Endothelial cell of umbilical vein (primary cell): ENCODE results near the gene VASH2. TPM values are rescaled to one million over a fixed set of nuclear protein-coding genes. Genes with fewer than 3 reads are reported as not detected.
"Not testable (repeated sequence)": the region's sequence is repeated elsewhere in the genome, so short reads cannot be mapped to it uniquely, and the experiment has no call there.

ENCODE experiments used
- BruUV-seq: library from RNA; stranded (reverse); fragments of 400-500 nt; replicated peaks from 2 replicates; lab custom pipeline; 2021; lab: Mats Ljungman, UMichigan
- CTCF ChIA-PET: fragments of 300-600, 350-600 bp; sonication (Branson Sonifier 250); formaldehyde crosslinking; loops from one replicate; lab custom pipeline; 2021; ENCODE audit warnings: antibody characterized with exemption, inconsistent platforms; lab: Charles Lee
- POLR2A ChIA-PET: fragments of 300-600, 350-600 bp; sonication (Branson Sonifier 250); formaldehyde crosslinking; loops from one replicate; lab custom pipeline; 2021; ENCODE audit warnings: antibody characterized with exemption, inconsistent platforms; lab: Charles Lee
- DNase-seq: peaks from one replicate; pipeline ENCODE4 v3.0.0-alpha.2; 2011; ENCODE audit warnings: low read depth, low spot score
- FAIRE-seq: peaks from 2 replicates; lab custom pipeline; 2011; peaks lifted over from hg19 to GRCh38; lab: Jason Lieb, UNC
- H2AFZ ChIP-seq: 2 replicates; pipeline ENCODE4 v1.6.0; 2012; ENCODE audit warnings: low read depth, low read length, control low read depth, inconsistent platforms
- H3K27ac ChIP-seq: 2 replicates; pipeline ENCODE4 v1.5.1; 2011; ENCODE audit warnings: low read depth, mild to moderate bottlenecking, control low read depth, low read length, moderate library complexity; ENCODE audit not compliant: insufficient read depth
- H3K27me3 ChIP-seq, 2 experiments: 2 replicates each; pipeline versions ENCODE4 v1.6.0 to v1.6.1; 2011; ENCODE audit warnings: low read length in 2 of 2, mixed read lengths in 1 of 2; ENCODE audit not compliant: control insufficient read depth in 2 of 2, insufficient read depth in 2 of 2
- H3K36me3 ChIP-seq, 2 experiments: 2 replicates in 1 of 2; 3 replicates in 1 of 2; pipeline ENCODE4 v1.5.1; 2011; ENCODE audit warnings: low read length in 2 of 2, mild to moderate bottlenecking in 1 of 2, moderate library complexity in 1 of 2; ENCODE audit not compliant: control insufficient read depth in 2 of 2, insufficient read depth in 2 of 2; ENCODE audit errors: extremely low read depth in 1 of 2
- H3K4me1 ChIP-seq: 3 replicates; pipeline ENCODE4 v1.5.1; 2011; ENCODE audit warnings: mild to moderate bottlenecking, low read length; ENCODE audit not compliant: control insufficient read depth, insufficient read depth; ENCODE audit errors: extremely low read depth
- H3K4me2 ChIP-seq: 2 replicates; pipeline ENCODE4 v1.6.1; 2011; ENCODE audit warnings: low read length, control low read depth, mixed read lengths; ENCODE audit not compliant: insufficient read depth
- H3K4me3 ChIP-seq, 3 experiments: fragments of 200-600 bp in 1 of 3; sonication (generic), shearing (Covaris generic) in 1 of 3; replicated peaks in 1 of 3; 2 replicates each; pipeline ENCODE4 v1.5.1; 2011 to 2016; ENCODE audit warnings: control low read depth in 3 of 3, low read length in 3 of 3, mild to moderate bottlenecking in 2 of 3, inconsistent platforms in 1 of 3, low read depth in 1 of 3, moderate library complexity in 1 of 3; ENCODE audit not compliant: insufficient read depth in 1 of 3
- H3K79me2 ChIP-seq: 2 replicates; pipeline ENCODE4 v1.6.0; 2012; ENCODE audit warnings: low read length, inconsistent platforms; ENCODE audit not compliant: control insufficient read depth, insufficient read depth
- H3K9ac ChIP-seq: replicated peaks from 2 replicates; pipeline ENCODE3; 2011; ENCODE audit warnings: low read length, control low read depth; ENCODE audit not compliant: insufficient read depth; ENCODE audit errors: extremely low read depth
- H3K9me1 ChIP-seq: replicated peaks from 3 replicates; pipeline ENCODE4 v1.6.0; 2011; ENCODE audit warnings: mild to moderate bottlenecking, low read length; ENCODE audit not compliant: control insufficient read depth, insufficient read depth; ENCODE audit errors: extremely low read depth
- H3K9me3 ChIP-seq: replicated peaks from 2 replicates; pipeline ENCODE4 v1.5.1; 2012; ENCODE audit warnings: low read length, inconsistent platforms; ENCODE audit not compliant: control insufficient read depth, insufficient read depth
- H4K20me1 ChIP-seq: replicated peaks from 2 replicates; pipeline ENCODE3; 2011; ENCODE audit warnings: mild to moderate bottlenecking, low read length; ENCODE audit not compliant: control insufficient read depth, insufficient read depth; ENCODE audit errors: extremely low read depth
- CTCF ChIP-seq, 2 donors: IDR thresholded peaks; 1 replicate in 1 of 2; 2 replicates in 1 of 2; pipeline ENCODE4 v1.5.1; 2011; ENCODE audit warnings: low read length in 2 of 2, mild to moderate bottlenecking in 2 of 2, moderate library complexity in 2 of 2, control low read depth in 1 of 2, inconsistent platforms in 1 of 2, low read depth in 1 of 2; ENCODE audit not compliant: insufficient read depth in 1 of 2; ENCODE audit errors: extremely low read depth in 1 of 2
- EZH2 ChIP-seq: IDR thresholded peaks from 2 replicates; pipeline ENCODE4 v1.6.1; 2012; ENCODE audit warnings: borderline replicate concordance, low read depth, mild to moderate bottlenecking, moderate library complexity, low read length, inconsistent platforms; ENCODE audit not compliant: severe bottlenecking
- FOS ChIP-seq: IDR thresholded peaks from 2 replicates; pipeline ENCODE4 v1.6.1; 2011; ENCODE audit warnings: mild to moderate bottlenecking, low read length, moderate library complexity, borderline replicate concordance; ENCODE audit not compliant: insufficient read depth
- GATA2 ChIP-seq: IDR thresholded peaks from 2 replicates; pipeline ENCODE4 v1.7.0; 2011; ENCODE audit warnings: low read depth, mild to moderate bottlenecking, moderate library complexity, mixed read lengths, low read length; ENCODE audit not compliant: insufficient read length, insufficient read depth
- JUN ChIP-seq: IDR thresholded peaks from 2 replicates; pipeline ENCODE4 v1.6.1; 2011; ENCODE audit warnings: borderline replicate concordance, low read depth; ENCODE audit not compliant: insufficient read length, insufficient read depth
- MAX ChIP-seq: IDR thresholded peaks from 2 replicates; pipeline ENCODE4 v1.6.1; 2011; ENCODE audit not compliant: insufficient read depth, insufficient read length
- MYC ChIP-seq: IDR thresholded peaks from one replicate; pipeline ENCODE4 v1.6.1; 2011; ENCODE audit warnings: mild to moderate bottlenecking, low read depth, low read length
- POLR2A ChIP-seq: IDR thresholded peaks from 2 replicates; pipeline ENCODE4 v1.6.1; 2012; ENCODE audit warnings: low read depth, mild to moderate bottlenecking, control low read depth, low read length
- POLR2AphosphoS5 ChIP-seq: IDR thresholded peaks from 2 replicates; pipeline ENCODE4 v1.6.1; 2012; ENCODE audit warnings: low read depth, mild to moderate bottlenecking, control low read depth, low read length, moderate library complexity; ENCODE audit not compliant: insufficient read depth
- dilution Hi-C: fragments of 300-500 bp; cut with MboI; formaldehyde crosslinking; loops from one replicate; pipeline ENCODE4 v1.15.0; 2019; ENCODE audit warnings: low sequenced_read_pairs; ENCODE audit not compliant: extremely low pct_ligation_motif_present
- intact Hi-C: fragments of 100-400 bp; cut with micrococcal nuclease; formaldehyde crosslinking; loops from one replicate; pipeline ENCODE4 v1.10.0; 2022
- polyA plus RNA-seq, 4 experiments: library from polyadenylated mRNA; depleted of rRNA in 3 of 4; stranded (reverse) in 3 of 4; unstranded in 1 of 4; fragments of >200 nt; gene quantifications; 2 replicates each; pipeline versions ENCODE4 v1.2.1 to v1.2.3, GENCODE V29; 2011 to 2012; ENCODE audit warnings: missing spikeins in 1 of 4
- total RNA-seq: library from RNA; stranded (reverse); gene quantifications from 2 replicates; pipeline ENCODE4 v1.2.3, GENCODE V29; 2021

Gene VASH2
- total and polyA plus RNA-seq, 2 donors (not counting 3 experiments of a cell fraction or from before 2014, with no cell fraction given): 0.70 to 2.9 TPM

- dilution Hi-C loops (no loop called here), intact Hi-C loops (loop anchor here (2.0 kb wide), 1 partner anchor 13 kb away; the partner anchor contains the start of gene VASH2)
- no peaks in the 10 kb centered on the region for H3K36me3 ChIP-seq
- H3K4me3 ChIP-seq: no peak overlapping the region
- no peaks in the 10 kb centered on the region for H3K79me2 ChIP-seq
- no peak overlapping the region for H2AFZ ChIP-seq
- H3K9me3 ChIP-seq: no peaks in the 10 kb centered on the region
- H3K4me2 ChIP-seq: no peak overlapping the region
- no peaks in the 10 kb centered on the region for H4K20me1 ChIP-seq
- CTCF ChIA-PET: no interaction called here
- no peaks in the 10 kb centered on the region for H3K9me1 ChIP-seq
- H3K27me3 ChIP-seq: peaks cover 0 to 6% of the 10 kb centered on the region in 2 experiments
- no peak for TF ChIP-seq EZH2
- TF ChIP-seq POLR2A: no peak
- no peak for TF ChIP-seq FOS
- TF ChIP-seq CTCF (IDR thresholded peaks at IDR 0.05; ENCODE audit: extremely low read depth in 1 of 2, insufficient read depth in 1 of 2, low read depth in 1 of 2, low read length in 2 of 2): no peak
- no peak for TF ChIP-seq MAX
- TF ChIP-seq POLR2AphosphoS5: no peak
- no peak for TF ChIP-seq GATA2
- no peak for TF ChIP-seq JUN
- TF ChIP-seq MYC: no peak
- no peaks in the 10 kb centered on the region for H3K4me1 ChIP-seq
- no peak overlapping the region for H3K27ac ChIP-seq
- H3K9ac ChIP-seq: no peak overlapping the region
- FAIRE-seq (no peak), DNase-seq (no peak)
- no TSS peak for BruUV-seq
- POLR2A ChIA-PET: no interaction called here
Observed at GRCh38 chr1:212964102-212964501, 13.8 kb downstream of the VASH2 start.

- H3K4me2 ChIP-seq, H4K20me1 ChIP-seq, H3K36me3 ChIP-seq, H3K79me2 ChIP-seq, dilution Hi-C loops, H3K9me3 ChIP-seq, H3K4me3 ChIP-seq, FAIRE-seq, BruUV-seq, H3K27ac ChIP-seq, H3K9ac ChIP-seq, DNase-seq, H2AFZ ChIP-seq, H3K27me3 ChIP-seq, POLR2A ChIA-PET, H3K9me1 ChIP-seq, H3K4me1 ChIP-seq: not testable (repeated sequence)
- CTCF ChIA-PET: interaction anchor here (0.6 to 0.7 kb wide), 2 partner anchors 10 to 135 kb away, joined by 3 read pairs; no protein-coding TSS in a partner anchor
- intact Hi-C loops: loop anchor here (2.0 kb wide), 1 partner anchor 14 kb away; the partner anchor contains the start of gene VASH2
Observed at GRCh38 chr1:212964993-212965392, 14.7 kb downstream of the VASH2 start.
